Stromal cell of bone marrow (primary cell): ENCODE measurements around the gene SH3GL1.

Source experiments
- DNase-seq: peaks from one replicate; pipeline ENCODE4 v3.0.0-alpha.2; 2012; ENCODE audit warnings: low read depth

The SH3GL1 gene

DNA sequence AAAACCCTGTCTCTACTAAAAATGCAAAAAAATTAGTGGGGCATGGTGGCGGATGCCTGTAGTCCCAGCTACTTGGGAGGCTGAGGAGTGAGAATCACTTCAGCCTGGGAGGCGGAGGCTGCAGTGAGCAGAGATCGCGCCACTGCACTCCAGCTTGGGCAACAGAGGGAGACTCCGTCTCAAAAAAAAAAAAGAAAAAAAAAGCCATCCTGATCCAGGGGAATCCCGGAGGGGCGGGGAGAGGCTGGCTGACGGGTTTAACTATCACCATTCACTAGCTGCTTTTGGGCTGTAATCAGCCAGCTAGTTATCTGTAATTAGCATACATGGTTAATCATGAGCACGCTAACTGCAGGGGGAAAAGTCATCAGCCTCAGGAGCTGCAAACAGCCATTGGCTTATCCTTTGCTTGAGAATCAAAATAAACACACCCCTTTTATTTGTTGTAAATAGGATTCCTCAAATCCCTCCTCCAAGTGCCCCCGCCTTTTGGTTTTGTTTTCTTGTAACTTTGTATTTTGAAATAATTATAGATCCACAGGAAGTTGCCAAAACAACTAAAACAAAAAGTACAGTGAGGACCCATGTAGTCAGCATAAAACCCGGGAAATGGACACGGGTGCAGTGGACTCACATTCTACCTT, 86.4 kb downstream of the SH3GL1 start:
- no peak for DNase-seq
